GM13977 (cell line): ENCODE results near the gene ADAMTSL3.

Experiments used
- DNase-seq: peaks from one replicate; pipeline ENCODE4 v3.0.0; 2012; ENCODE audit warnings: low spot score
- CTCF ChIP-seq: IDR thresholded peaks from 2 replicates; pipeline ENCODE4 v1.5.1; 2012; ENCODE audit warnings: mild to moderate bottlenecking, control low read depth; ENCODE audit not compliant: insufficient read depth; ENCODE audit errors: extremely low read depth, missing control alignments
- in situ Hi-C: fragments of 300-500 bp; cut with MboI; formaldehyde crosslinking; loops from one replicate; pipeline ENCODE4 v1.12.0; 2022; ENCODE audit warnings: low sequenced_read_pairs, low pct_unique_long_range_greater_than_20kb, mixed read lengths, inconsistent platforms; ENCODE audit not compliant: unreplicated experiment

ADAMTSL3 gene

GRCh38 chr15:83733206-83733605 lies 79.3 kb downstream of the ADAMTSL3 start:
- TF ChIP-seq CTCF, result no peak
- in situ Hi-C loops, result no loop called here
- no peak for DNase-seq

GRCh38 chr15:83733691-83734090 lies 79.8 kb downstream of the ADAMTSL3 start:
- no peak for TF ChIP-seq CTCF
- no peak for DNase-seq
- in situ Hi-C loops, result no loop called here

GRCh38 chr15:83734487-83734886 lies 80.6 kb downstream of the ADAMTSL3 start:
- in situ Hi-C loops, result no loop called here
- no peak for DNase-seq
- peak; percentile 52 for TF ChIP-seq CTCF

- no peak for DNase-seq
- no peak for TF ChIP-seq CTCF
- in situ Hi-C loops, result no loop called here
These were observed 85.7 kb downstream of the ADAMTSL3 start for GRCh38 chr15:83739629-83740028.

GRCh38 chr15:83745771-83746170 lies 91.8 kb downstream of the ADAMTSL3 start:
- no peak for DNase-seq
- TF ChIP-seq CTCF, result no peak
- in situ Hi-C loops, result no loop called here

- DNase-seq, result no peak
- no peak for TF ChIP-seq CTCF
- in situ Hi-C loops, result no loop called here
These were observed 92.3 kb downstream of the ADAMTSL3 start for GRCh38 chr15:83746231-83746630.
